Activated CD8-positive, alpha-beta T cell treated with anti-CD3 and anti-CD28 coated beads, Interleukin-2, amount 10 ng/mL, durations not matched to agents 7 days and 5 days (primary cell): Measurements from ENCODE around the gene SOX9. TPM values are rescaled to one million over a fixed set of nuclear protein-coding genes. Genes with fewer than 3 reads are reported as not detected.

Source experiments
- ATAC-seq: fragments of 150-1000 bp; cut with Tn5 transposase; one replicate; pipeline ENCODE4 v1.10.0; 2021; ENCODE audit warnings: moderate library complexity
- CTCF ChIA-PET: fragments of 350-600 bp; sonication (Branson Sonifier 250); formaldehyde crosslinking; loops from one replicate; lab custom pipeline; 2021; ENCODE audit warnings: antibody characterized with exemption; lab: Charles Lee
- POLR2A ChIA-PET: fragments of 350-600 bp; sonication (Branson Sonifier 250); formaldehyde crosslinking; loops from one replicate; lab custom pipeline; 2021; ENCODE audit warnings: antibody characterized with exemption; lab: Charles Lee
- DNase-seq: peaks from one replicate; pipeline ENCODE4 v3.0.0-alpha.2; 2020
- H3K27ac Mint-ChIP-seq: one replicate; pipeline ENCODE4 v1.8.0; 2021; ENCODE audit warnings: mild to moderate bottlenecking, mixed read lengths
- H3K27me3 Mint-ChIP-seq: one replicate; pipeline ENCODE4 v1.8.0; 2021; ENCODE audit warnings: low read depth, mixed read lengths
- H3K36me3 Mint-ChIP-seq: one replicate; pipeline ENCODE4 v1.8.0; 2021; ENCODE audit warnings: low read depth, mixed read lengths
- H3K4me1 Mint-ChIP-seq: one replicate; pipeline ENCODE4 v1.8.0; 2021; ENCODE audit warnings: low read depth, mixed read lengths
- H3K4me3 Mint-ChIP-seq: one replicate; pipeline ENCODE4 v1.8.0; 2021; ENCODE audit warnings: mild to moderate bottlenecking, mixed read lengths
- H3K9me3 Mint-ChIP-seq: one replicate; pipeline ENCODE4 v1.8.0; 2022; ENCODE audit warnings: mixed read lengths; ENCODE audit not compliant: insufficient read depth
- total RNA-seq, 2 experiments: library from RNA; stranded (reverse); gene quantifications; one replicate each; pipeline ENCODE4 v1.2.3, GENCODE V29; 2021

SOX9 gene
- total RNA-seq, 2 experiments from 2014 or later = not detected

- POLR2A ChIA-PET = no interaction called here
- Mint-ChIP-seq H3K4me3 (no peak overlapping the region), H3K27ac (no peak overlapping the region), H3K27me3 (no peaks in the 10 kb centered on the region), H3K36me3 (no peaks in the 10 kb centered on the region), H3K9me3 (no peaks in the 10 kb centered on the region), H3K4me1 (no peaks in the 10 kb centered on the region)
- no peak for ATAC-seq
- CTCF ChIA-PET = no interaction called here
- no peak for DNase-seq
Observed at GRCh38 chr17:72173499-72174116, 52.8 kb downstream of the SOX9 start.

- ChIA-PET POLR2A (no interaction called here), CTCF (no interaction called here)
- no peaks in the 10 kb centered on the region for H3K9me3 Mint-ChIP-seq
- ATAC-seq = no peak
- H3K36me3 Mint-ChIP-seq = no peaks in the 10 kb centered on the region
- DNase-seq = no peak
- H3K4me1 Mint-ChIP-seq = no peaks in the 10 kb centered on the region
- no peak overlapping the region for H3K4me3 Mint-ChIP-seq
- H3K27me3 Mint-ChIP-seq = no peaks in the 10 kb centered on the region
- H3K27ac Mint-ChIP-seq = no peak overlapping the region
Observed at GRCh38 chr17:72175263-72175662, 54.4 kb downstream of the SOX9 start.
